Mesendoderm (in vitro differentiated cells): ENCODE results near the gene MAPK14.

Source experiments
- DNase-seq: peaks from one replicate; pipeline ENCODE4 v3.0.0; 2013
- H2AK5ac ChIP-seq: 2 replicates; pipeline ENCODE4 v1.6.1; 2013; ENCODE audit warnings: low read length, inconsistent platforms
- H2BK120ac ChIP-seq: 2 replicates; pipeline ENCODE4 v1.6.1; 2013; ENCODE audit warnings: low read depth, mild to moderate bottlenecking, low read length, moderate library complexity, mixed read lengths
- H2BK15ac ChIP-seq: replicated peaks from 2 replicates; pipeline ENCODE4 v1.6.1; 2013; ENCODE audit warnings: low read depth, mild to moderate bottlenecking, moderate library complexity
- H2BK5ac ChIP-seq: 2 replicates; pipeline ENCODE4 v1.6.1; 2013; ENCODE audit warnings: low read length, inconsistent platforms
- H3K18ac ChIP-seq: 2 replicates; pipeline ENCODE4 v1.6.1; 2013; ENCODE audit warnings: mild to moderate bottlenecking, low read length, mixed read lengths
- H3K23ac ChIP-seq: one replicate; pipeline ENCODE4 v1.6.1; 2013; ENCODE audit warnings: low read length
- H3K27ac ChIP-seq: 2 replicates; pipeline ENCODE4 v1.5.1; 2013; ENCODE audit warnings: low read depth, mild to moderate bottlenecking, inconsistent platforms, low read length, moderate library complexity
- H3K27me3 ChIP-seq: 2 replicates; pipeline ENCODE4 v1.6.1; 2013; ENCODE audit warnings: low read length, control low read depth, mild to moderate bottlenecking, inconsistent platforms; ENCODE audit not compliant: insufficient read depth, poor library complexity
- H3K36me3 ChIP-seq: 2 replicates; pipeline ENCODE4 v1.6.1; 2013; ENCODE audit warnings: low read length, inconsistent platforms; ENCODE audit not compliant: control insufficient read depth, insufficient read depth
- H3K4ac ChIP-seq: one replicate; pipeline ENCODE4 v1.6.1; 2013; ENCODE audit warnings: low read depth, mild to moderate bottlenecking, low read length, moderate library complexity
- H3K4me1 ChIP-seq: 2 replicates; pipeline ENCODE4 v1.6.1; 2013; ENCODE audit warnings: low read depth, low read length, inconsistent platforms; ENCODE audit not compliant: control insufficient read depth
- H3K4me2 ChIP-seq: 2 replicates; pipeline ENCODE4 v1.6.1; 2013; ENCODE audit warnings: low read length
- H3K4me3 ChIP-seq: 2 replicates; pipeline ENCODE4 v1.5.1; 2013; ENCODE audit warnings: mild to moderate bottlenecking, low read length
- H3K56ac ChIP-seq: one replicate; pipeline ENCODE4 v1.6.1; 2013; ENCODE audit warnings: low read length
- H3K79me1 ChIP-seq: 2 replicates; pipeline ENCODE4 v1.6.1; 2013; ENCODE audit warnings: low read length, inconsistent platforms
- H3K79me2 ChIP-seq: 2 replicates; pipeline ENCODE4 v1.6.1; 2013; ENCODE audit warnings: mild to moderate bottlenecking, low read length; ENCODE audit not compliant: control insufficient read depth, insufficient read depth
- H3K9ac ChIP-seq: 2 replicates; pipeline ENCODE4 v1.6.1; 2013; ENCODE audit warnings: low read length, inconsistent platforms
- H4K5ac ChIP-seq: one replicate; pipeline ENCODE4 v1.6.1; 2013; ENCODE audit warnings: low read length
- H4K8ac ChIP-seq: one replicate; pipeline ENCODE4 v1.6.1; 2013; ENCODE audit warnings: low read depth, mild to moderate bottlenecking, control low read depth, low read length, moderate library complexity
- WGBS: extraction: QIAGEN DNeasy Blood & Tissue Kit; methylation state at CpG from one replicate; pipeline ENCODE4 v1.1.7; 2013; ENCODE audit warnings: low lambda C conversion rate, missing lambda C conversion rate; ENCODE audit not compliant: insufficient coverage; ENCODE audit errors: extremely low coverage; 5-methylcytosine and 5-hydroxymethylcytosine counted together

Gene MAPK14

DNA sequence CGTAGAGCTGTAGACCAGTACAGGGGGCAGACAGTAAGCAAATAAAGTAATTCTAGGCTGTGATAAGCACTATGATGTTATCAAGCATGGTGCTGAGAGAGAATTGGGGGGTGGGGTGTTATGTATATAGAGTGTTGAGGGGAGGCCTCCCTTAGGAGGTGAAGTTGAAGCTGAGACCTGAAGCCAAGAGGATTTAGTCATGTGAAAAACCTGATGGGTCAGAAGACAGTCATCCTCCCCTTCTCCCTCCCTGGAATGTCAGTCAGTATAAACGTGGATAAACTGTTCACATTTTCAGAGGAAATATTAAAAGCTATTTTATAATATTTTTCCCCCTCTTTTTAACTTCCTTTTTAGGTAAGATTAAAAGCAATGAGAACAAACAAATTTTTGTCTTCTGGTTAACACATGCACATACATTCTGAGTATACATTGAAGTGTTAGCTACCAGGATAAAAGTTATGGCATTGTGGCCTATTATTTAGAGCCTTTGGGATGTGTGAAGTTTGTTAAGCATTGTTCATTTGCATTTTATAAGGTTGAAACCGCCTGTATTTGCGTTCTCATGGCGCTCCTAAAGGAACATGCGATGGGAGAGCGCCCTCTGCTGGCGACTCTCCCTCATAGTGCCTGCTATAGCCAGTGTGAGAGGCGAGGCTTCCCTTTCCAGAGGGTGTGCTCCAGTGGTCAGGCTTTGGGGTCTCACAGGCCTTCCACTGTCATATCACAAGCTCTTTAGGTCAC, 67.3 kb downstream of the MAPK14 start:
- Histone ChIP-seq H3K27ac (no peak overlapping the region), H4K5ac (no peak overlapping the region), H3K56ac (no peak overlapping the region), H3K36me3 (no peaks in the 10 kb centered on the region), H3K79me1 (no peaks in the 10 kb centered on the region), H2BK120ac (no peak overlapping the region), H2BK5ac (no peak overlapping the region), H3K4me2 (no peak overlapping the region), H3K27me3 (no peaks in the 10 kb centered on the region), H3K23ac (no peak overlapping the region), H3K4me3 (no peak overlapping the region), H3K79me2 (no peaks in the 10 kb centered on the region), H3K4me1 (peaks cover 5% of the 10 kb centered on the region), H2AK5ac (no peak overlapping the region), H3K9ac (peak overlapping the region; percentile 22), H3K18ac (no peak overlapping the region), H4K8ac (no peak overlapping the region), H3K4ac (no peak overlapping the region), H2BK15ac (no peak overlapping the region)
- peak; percentile 74 for DNase-seq
- WGBS = no CpG with 5 or more reads among the region's 9 CpGs

GRCh38 chr6:36095497-36096391, 68.1 kb downstream of the MAPK14 start:
- DNase-seq = no peak
- Histone ChIP-seq H3K4me3 (no peak overlapping the region), H3K23ac (no peak overlapping the region), H3K4me2 (no peak overlapping the region), H2BK120ac (no peak overlapping the region), H4K5ac (no peak overlapping the region), H4K8ac (no peak overlapping the region), H2BK15ac (no peak overlapping the region), H3K4me1 (peaks cover 8% of the 10 kb centered on the region), H3K4ac (no peak overlapping the region), H3K27me3 (no peaks in the 10 kb centered on the region), H3K27ac (no peak overlapping the region), H2AK5ac (no peak overlapping the region), H3K9ac (no peak overlapping the region), H3K36me3 (peaks cover 2% of the 10 kb centered on the region), H3K79me1 (no peaks in the 10 kb centered on the region), H3K79me2 (no peaks in the 10 kb centered on the region), H3K56ac (no peak overlapping the region), H3K18ac (no peak overlapping the region), H2BK5ac (no peak overlapping the region)
- WGBS = no CpG with 5 or more reads among the region's 8 CpGs

- no peak overlapping the region for H2BK5ac ChIP-seq
- no peak overlapping the region for H3K18ac ChIP-seq
- no peak overlapping the region for H4K5ac ChIP-seq
- peaks cover 8% of the 10 kb centered on the region for H3K4me1 ChIP-seq
- H3K23ac ChIP-seq = no peak overlapping the region
- H3K27ac ChIP-seq = no peak overlapping the region
- no peak overlapping the region for H3K9ac ChIP-seq
- H3K79me1 ChIP-seq = no peaks in the 10 kb centered on the region
- H3K79me2 ChIP-seq = no peaks in the 10 kb centered on the region
- no peak overlapping the region for H3K56ac ChIP-seq
- H3K4ac ChIP-seq = no peak overlapping the region
- no peak overlapping the region for H2AK5ac ChIP-seq
- H3K27me3 ChIP-seq = no peaks in the 10 kb centered on the region
- H3K36me3 ChIP-seq = peaks cover 2% of the 10 kb centered on the region
- no CpG with 5 or more reads among the region's 3 CpGs for WGBS
- H2BK15ac ChIP-seq = no peak overlapping the region
- H3K4me2 ChIP-seq = no peak overlapping the region
- H4K8ac ChIP-seq = no peak overlapping the region
- H3K4me3 ChIP-seq = no peak overlapping the region
- no peak for DNase-seq
- H2BK120ac ChIP-seq = no peak overlapping the region
Observed at GRCh38 chr6:36098253-36098919, 70.8 kb downstream of the MAPK14 start.

GRCh38 chr6:36098920-36099647, 71.5 kb downstream of the MAPK14 start:
- Histone ChIP-seq H3K4ac (no peak overlapping the region), H3K79me2 (no peaks in the 10 kb centered on the region), H2AK5ac (no peak overlapping the region), H3K27me3 (no peaks in the 10 kb centered on the region), H3K36me3 (peaks cover 4% of the 10 kb centered on the region), H4K8ac (no peak overlapping the region), H3K56ac (no peak overlapping the region), H2BK120ac (no peak overlapping the region), H3K4me2 (no peak overlapping the region), H3K23ac (no peak overlapping the region), H2BK5ac (no peak overlapping the region), H3K18ac (no peak overlapping the region), H2BK15ac (no peak overlapping the region), H3K9ac (no peak overlapping the region), H4K5ac (no peak overlapping the region), H3K4me3 (no peak overlapping the region), H3K4me1 (peaks cover 8% of the 10 kb centered on the region), H3K79me1 (no peaks in the 10 kb centered on the region), H3K27ac (no peak overlapping the region)
- DNase-seq = peak; percentile 77
- WGBS = no CpG with 5 or more reads among the region's 5 CpGs

DNA sequence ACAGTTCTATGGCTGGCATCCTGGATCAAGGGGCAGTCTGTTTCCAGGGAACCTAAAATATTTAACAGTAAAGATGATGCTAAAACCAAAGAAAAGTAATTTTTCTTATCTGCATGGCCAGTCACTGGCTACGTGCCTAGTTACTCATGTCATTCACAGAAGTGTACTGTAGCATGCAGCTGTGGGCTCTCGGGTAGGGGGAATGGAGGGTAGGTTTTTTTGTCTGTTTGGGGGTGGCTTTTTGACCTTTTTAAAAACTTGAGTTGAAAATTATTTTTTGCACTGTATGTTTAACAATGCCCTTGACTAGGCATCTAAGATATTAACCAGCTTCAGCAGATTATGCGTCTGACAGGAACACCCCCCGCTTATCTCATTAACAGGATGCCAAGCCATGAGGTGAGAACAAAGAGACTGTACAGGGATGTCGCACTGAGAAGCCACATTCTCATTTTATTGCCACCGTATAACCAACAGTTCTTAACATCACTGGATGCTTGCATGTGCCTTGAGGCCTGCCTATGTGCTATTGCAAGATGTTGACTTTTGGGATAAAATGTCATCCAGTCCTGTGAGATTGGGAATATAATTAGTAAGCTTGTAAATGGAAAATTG, 72.4 kb downstream of the MAPK14 start:
- Histone ChIP-seq H3K36me3 (peaks cover 4% of the 10 kb centered on the region), H3K56ac (no peak overlapping the region), H3K4me3 (no peak overlapping the region), H2BK120ac (no peak overlapping the region), H3K4ac (no peak overlapping the region), H3K27ac (no peak overlapping the region), H4K8ac (no peak overlapping the region), H3K4me2 (no peak overlapping the region), H3K23ac (no peak overlapping the region), H2BK15ac (no peak overlapping the region), H3K79me2 (no peaks in the 10 kb centered on the region), H3K4me1 (peaks cover 5% of the 10 kb centered on the region), H2BK5ac (no peak overlapping the region), H4K5ac (no peak overlapping the region), H3K9ac (no peak overlapping the region), H3K18ac (no peak overlapping the region), H2AK5ac (no peak overlapping the region), H3K79me1 (no peaks in the 10 kb centered on the region), H3K27me3 (no peaks in the 10 kb centered on the region)
- DNase-seq = no peak
- no CpG with 5 or more reads among the region's 6 CpGs for WGBS
